Measurements from ENCODE around the gene VOPP1. TPM values are rescaled to one million over a fixed set of nuclear protein-coding genes. Genes with fewer than 3 reads are reported as not detected.

Gene VOPP1
- polyA plus RNA-seq, 1 experiment, result 88.4 TPM

GRCh38 chr7:55464422-55464821 lies 107.9 kb downstream of the VOPP1 start:
- POLR2A ChIA-PET, result no interaction called here
- CTCF ChIA-PET, result no interaction called here

DNA sequence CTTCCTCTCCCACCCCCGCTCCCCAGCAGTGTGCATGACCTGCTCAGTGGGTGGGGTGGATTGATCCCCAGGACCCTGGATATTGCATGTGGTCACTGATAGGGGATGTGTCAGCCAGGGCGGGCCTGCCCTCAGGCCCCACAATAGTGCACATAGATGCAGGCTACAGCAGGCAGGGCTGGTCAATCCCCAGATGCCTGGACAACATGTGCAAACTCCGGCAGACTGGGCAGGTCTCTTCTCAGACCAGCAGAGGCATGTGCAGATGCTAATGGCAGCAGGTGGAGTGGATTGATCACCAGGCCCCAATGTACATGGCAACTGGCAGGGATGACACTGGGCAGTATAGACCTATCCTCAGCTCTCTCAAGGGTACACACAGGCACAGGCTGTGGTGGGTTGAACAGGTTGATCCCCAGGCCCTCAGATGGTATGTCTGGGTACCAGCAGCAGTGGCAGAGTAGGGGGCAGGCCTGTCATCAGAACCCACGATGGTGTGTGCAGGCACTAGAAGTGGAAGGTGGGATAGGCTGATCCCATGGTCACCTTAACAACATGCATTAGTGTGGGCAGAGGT lies 108.5 kb downstream of the VOPP1 start:
- POLR2A ChIA-PET, result no interaction called here
- H3K4me3 ChIP-seq (ENCODE audit: low read depth, low read length), result no peak overlapping the region
- TF ChIP-seq, protein P1, sequence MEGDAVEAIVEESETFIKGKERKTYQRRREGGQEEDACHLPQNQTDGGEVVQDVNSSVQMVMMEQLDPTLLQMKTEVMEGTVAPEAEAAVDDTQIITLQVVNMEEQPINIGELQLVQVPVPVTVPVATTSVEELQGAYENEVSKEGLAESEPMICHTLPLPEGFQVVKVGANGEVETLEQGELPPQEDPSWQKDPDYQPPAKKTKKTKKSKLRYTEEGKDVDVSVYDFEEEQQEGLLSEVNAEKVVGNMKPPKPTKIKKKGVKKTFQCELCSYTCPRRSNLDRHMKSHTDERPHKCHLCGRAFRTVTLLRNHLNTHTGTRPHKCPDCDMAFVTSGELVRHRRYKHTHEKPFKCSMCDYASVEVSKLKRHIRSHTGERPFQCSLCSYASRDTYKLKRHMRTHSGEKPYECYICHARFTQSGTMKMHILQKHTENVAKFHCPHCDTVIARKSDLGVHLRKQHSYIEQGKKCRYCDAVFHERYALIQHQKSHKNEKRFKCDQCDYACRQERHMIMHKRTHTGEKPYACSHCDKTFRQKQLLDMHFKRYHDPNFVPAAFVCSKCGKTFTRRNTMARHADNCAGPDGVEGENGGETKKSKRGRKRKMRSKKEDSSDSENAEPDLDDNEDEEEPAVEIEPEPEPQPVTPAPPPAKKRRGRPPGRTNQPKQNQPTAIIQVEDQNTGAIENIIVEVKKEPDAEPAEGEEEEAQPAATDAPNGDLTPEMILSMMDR (IDR thresholded peaks at IDR 0.05; ENCODE audit: low read depth, low read length), result no peak
- peaks cover 19% of the 10 kb centered on the region for H3K9me3 ChIP-seq (ENCODE audit: control insufficient read depth, insufficient read depth, low read length)
- CTCF ChIA-PET, result no interaction called here
- no peak for DNase-seq (ENCODE audit: low read depth, low spot score)
- no peaks in the 10 kb centered on the region for H3K27me3 ChIP-seq (ENCODE audit: control insufficient read depth, insufficient read depth, low read length)
- H3K27ac ChIP-seq (ENCODE audit: low read depth, low read length), result no peak overlapping the region

More at GRCh38 chr7:55464422-55464821, 107.9 kb downstream of the VOPP1 start:
- H3K27ac ChIP-seq (ENCODE audit: low read depth, low read length), result no peak overlapping the region
- peaks cover 19% of the 10 kb centered on the region for H3K9me3 ChIP-seq (ENCODE audit: control insufficient read depth, insufficient read depth, low read length)
- H3K27me3 ChIP-seq (ENCODE audit: control insufficient read depth, insufficient read depth, low read length), result no peaks in the 10 kb centered on the region
- TF ChIP-seq, protein P1 (IDR thresholded peaks at IDR 0.05; ENCODE audit: low read depth, low read length), result no peak
- H3K4me3 ChIP-seq (ENCODE audit: low read depth, low read length), result no peak overlapping the region
- DNase-seq (ENCODE audit: low read depth, low spot score), result no peak

DNA sequence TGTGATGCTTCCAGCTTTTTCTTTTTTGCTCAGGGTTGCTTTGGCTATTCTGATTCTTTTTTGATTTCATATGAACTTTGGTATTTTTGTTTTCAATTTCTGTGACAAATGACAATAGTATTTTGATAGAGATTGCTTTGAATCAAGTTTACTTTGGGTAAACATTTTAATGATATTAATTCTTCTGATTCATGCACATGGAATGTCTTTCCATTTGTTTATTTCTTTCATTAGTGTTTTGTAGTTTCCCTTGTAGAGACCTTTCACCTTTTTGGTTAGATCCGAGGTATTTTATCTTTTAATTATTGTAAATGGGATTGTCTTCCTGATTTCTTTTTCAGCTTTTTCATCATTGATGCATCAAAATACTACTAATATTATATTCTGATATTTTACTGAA lies 114.0 kb downstream of the VOPP1 start:
- H3K4me3 ChIP-seq (ENCODE audit: low read depth, low read length), result no peak overlapping the region
- POLR2A ChIA-PET, result no interaction called here
- H3K27me3 ChIP-seq (ENCODE audit: control insufficient read depth, insufficient read depth, low read length), result no peaks in the 10 kb centered on the region
- H3K9me3 ChIP-seq (ENCODE audit: control insufficient read depth, insufficient read depth, low read length), result peaks cover 4% of the 10 kb centered on the region
- DNase-seq (ENCODE audit: low read depth, low spot score), result no peak
- no peak overlapping the region for H3K27ac ChIP-seq (ENCODE audit: low read depth, low read length)
- TF ChIP-seq, protein P1 (IDR thresholded peaks at IDR 0.05; ENCODE audit: low read depth, low read length), result no peak
- CTCF ChIA-PET, result interaction anchor here (0.5 kb wide), 1 partner anchor 116 kb away, joined by 3 read pairs; no protein-coding TSS in a partner anchor

- H3K4me3 ChIP-seq (ENCODE audit: low read depth, low read length), result no peak overlapping the region
- TF ChIP-seq, protein P1 (IDR thresholded peaks at IDR 0.05; ENCODE audit: low read depth, low read length), result no peak
- DNase-seq (ENCODE audit: low read depth, low spot score), result no peak
- no peaks in the 10 kb centered on the region for H3K27me3 ChIP-seq (ENCODE audit: control insufficient read depth, insufficient read depth, low read length)
- ChIA-PET CTCF (interaction anchor here (0.5 kb wide), 1 partner anchor 117 kb away, joined by 3 read pairs; no protein-coding TSS in a partner anchor), POLR2A (no interaction called here)
- H3K9me3 ChIP-seq (ENCODE audit: control insufficient read depth, insufficient read depth, low read length), result peaks cover 4% of the 10 kb centered on the region; the same call in 1 of the 2 replicates
- no peak overlapping the region for H3K27ac ChIP-seq (ENCODE audit: low read depth, low read length)
These were observed 114.5 kb downstream of the VOPP1 start for GRCh38 chr7:55457801-55458200.

DNA sequence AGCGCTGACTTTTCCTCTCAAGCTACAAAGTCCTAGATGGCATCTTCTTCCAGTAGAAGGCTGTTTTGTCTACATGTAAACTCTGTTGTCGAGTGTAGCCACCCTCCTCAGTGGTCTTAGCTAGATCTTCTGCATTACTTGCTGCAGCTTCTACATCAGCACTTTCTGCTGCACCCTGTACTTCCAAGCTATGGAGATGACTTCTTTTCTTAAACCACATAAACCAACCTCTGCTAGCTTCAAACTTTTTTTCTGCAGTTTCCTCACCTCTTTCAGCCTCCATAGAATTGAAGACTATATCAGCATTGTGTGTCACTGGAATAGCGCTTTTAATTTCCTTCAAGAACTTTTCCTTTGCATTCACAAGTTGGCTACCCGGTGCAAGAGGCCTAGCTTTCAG lies 119.3 kb downstream of the VOPP1 start:
- no peak overlapping the region for H3K27ac ChIP-seq (ENCODE audit: low read depth, low read length)
- CTCF ChIA-PET, result no interaction called here
- no peaks in the 10 kb centered on the region for H3K27me3 ChIP-seq (ENCODE audit: control insufficient read depth, insufficient read depth, low read length)
- TF ChIP-seq, protein P1 (IDR thresholded peaks at IDR 0.05; ENCODE audit: low read depth, low read length), result no peak
- no peak for DNase-seq (ENCODE audit: low read depth, low spot score)
- H3K9me3 ChIP-seq (ENCODE audit: control insufficient read depth, insufficient read depth, low read length), result no peaks in the 10 kb centered on the region; the same call in 1 of the 2 replicates
- no peak overlapping the region for H3K4me3 ChIP-seq (ENCODE audit: low read depth, low read length)
- POLR2A ChIA-PET, result no interaction called here
